ENCODE data around the gene TRPM3.
"Not testable (repeated sequence)": the region's sequence is repeated elsewhere in the genome, so short reads cannot be mapped to it uniquely, and the experiment has no call there.

DNA sequence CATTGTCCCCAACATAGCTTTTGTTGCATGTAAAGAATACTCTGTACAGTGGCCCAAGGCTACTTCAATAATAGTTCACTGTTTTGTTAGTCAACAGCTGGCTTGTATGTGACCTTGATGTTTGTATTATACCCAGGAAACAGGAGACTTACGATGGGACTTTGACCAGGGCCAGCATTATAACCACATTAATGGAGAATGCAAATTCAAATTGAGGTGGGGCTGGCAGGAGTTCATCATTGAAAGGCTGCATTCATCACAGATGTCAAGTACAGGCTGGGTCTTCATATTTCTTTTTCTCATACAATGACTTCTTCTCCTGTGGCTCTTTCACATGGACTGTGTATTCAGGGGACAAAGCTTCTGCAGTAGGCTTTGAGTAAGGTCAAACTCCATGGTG lies 396.6 kb downstream of the TRPM3 start:
- TF ChIP-seq RAD21 (IDR thresholded peaks at IDR 0.05 in 1 of 2, conservative IDR thresholded peaks at IDR 0.05 in 1 of 2; ENCODE audit: low read depth in 2 of 2, low read length in 2 of 2); TBP (IDR thresholded peaks at IDR 0.05; ENCODE audit: low read depth, low read length); EP300 (IDR thresholded peaks at IDR 0.05; ENCODE audit: borderline replicate concordance in 1 of 2, low read depth in 2 of 2, low read length in 2 of 2); POLR2A (IDR thresholded peaks at IDR 0.05; ENCODE audit: control extremely low read depth in 1 of 2, low read depth in 2 of 2, low read length in 2 of 2); CBX5 (IDR thresholded peaks at IDR 0.05; ENCODE audit: low read depth, low read length): not testable (repeated sequence)
- TF ChIP-seq, protein P1, sequence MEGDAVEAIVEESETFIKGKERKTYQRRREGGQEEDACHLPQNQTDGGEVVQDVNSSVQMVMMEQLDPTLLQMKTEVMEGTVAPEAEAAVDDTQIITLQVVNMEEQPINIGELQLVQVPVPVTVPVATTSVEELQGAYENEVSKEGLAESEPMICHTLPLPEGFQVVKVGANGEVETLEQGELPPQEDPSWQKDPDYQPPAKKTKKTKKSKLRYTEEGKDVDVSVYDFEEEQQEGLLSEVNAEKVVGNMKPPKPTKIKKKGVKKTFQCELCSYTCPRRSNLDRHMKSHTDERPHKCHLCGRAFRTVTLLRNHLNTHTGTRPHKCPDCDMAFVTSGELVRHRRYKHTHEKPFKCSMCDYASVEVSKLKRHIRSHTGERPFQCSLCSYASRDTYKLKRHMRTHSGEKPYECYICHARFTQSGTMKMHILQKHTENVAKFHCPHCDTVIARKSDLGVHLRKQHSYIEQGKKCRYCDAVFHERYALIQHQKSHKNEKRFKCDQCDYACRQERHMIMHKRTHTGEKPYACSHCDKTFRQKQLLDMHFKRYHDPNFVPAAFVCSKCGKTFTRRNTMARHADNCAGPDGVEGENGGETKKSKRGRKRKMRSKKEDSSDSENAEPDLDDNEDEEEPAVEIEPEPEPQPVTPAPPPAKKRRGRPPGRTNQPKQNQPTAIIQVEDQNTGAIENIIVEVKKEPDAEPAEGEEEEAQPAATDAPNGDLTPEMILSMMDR (IDR thresholded peaks at IDR 0.05; ENCODE audit: control extremely low read depth in 1 of 3, insufficient read depth in 1 of 3, low read depth in 1 of 3, low read length in 3 of 3) = not testable (repeated sequence)

Data from H1 (cell line).